HG03558 (cell line): ENCODE results near the gene CCR3.

Source experiments
- ATAC-seq: cut with Tn5 transposase; IDR thresholded peaks from one replicate; pipeline ENCODE4 v1.9.1; 2021; ENCODE audit warnings: moderate number of reproducible peaks; ENCODE audit not compliant: unreplicated experiment; ENCODE audit errors: extremely low read depth

The CCR3 gene

DNA sequence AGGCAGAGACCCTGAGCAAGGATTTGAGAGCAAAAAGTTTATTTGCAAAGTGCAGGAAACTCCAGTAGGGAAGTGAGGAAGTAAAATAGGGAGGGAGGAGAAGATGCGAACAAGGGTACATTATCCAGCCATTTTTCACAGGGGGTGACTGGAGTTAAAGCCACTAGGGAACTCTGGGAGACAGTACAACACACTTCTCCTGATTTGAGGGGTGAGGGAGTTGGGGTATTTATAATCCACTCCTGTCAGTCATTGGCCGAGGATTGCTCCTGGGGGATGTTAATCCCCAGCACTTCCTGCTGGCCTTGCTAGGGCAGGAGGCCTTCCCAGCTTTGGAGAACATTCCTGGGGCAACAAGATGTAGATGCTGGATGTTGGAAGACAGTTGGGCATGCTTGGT, 28.2 kb downstream of the CCR3 start:
- no peak for ATAC-seq

DNA sequence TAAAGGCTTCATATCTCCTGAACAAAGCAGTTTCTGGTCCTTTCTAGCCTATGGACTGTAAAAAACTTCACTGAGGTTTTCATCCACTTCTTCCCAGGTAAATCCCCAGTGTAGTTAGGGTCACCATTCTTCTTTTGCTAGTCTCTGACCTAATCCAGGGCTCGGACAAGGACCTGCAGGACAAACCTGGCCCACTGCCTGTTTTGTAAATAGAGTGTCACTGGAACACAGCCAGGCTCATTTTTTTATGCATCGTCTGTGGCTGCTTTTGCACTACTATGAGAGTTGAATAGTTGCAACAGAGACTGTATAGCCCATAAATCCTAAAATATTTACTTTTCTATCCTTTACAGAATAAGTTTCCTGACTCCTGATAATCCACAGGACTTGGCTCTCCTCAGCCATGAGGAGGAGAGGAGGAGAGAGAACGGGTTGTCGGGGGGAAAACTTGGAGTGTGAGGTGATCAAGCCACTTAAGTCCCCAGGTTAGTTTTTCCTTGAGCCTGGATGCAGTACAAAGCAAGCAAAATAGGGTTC, 29.0 kb downstream of the CCR3 start:
- no peak for ATAC-seq

DNA sequence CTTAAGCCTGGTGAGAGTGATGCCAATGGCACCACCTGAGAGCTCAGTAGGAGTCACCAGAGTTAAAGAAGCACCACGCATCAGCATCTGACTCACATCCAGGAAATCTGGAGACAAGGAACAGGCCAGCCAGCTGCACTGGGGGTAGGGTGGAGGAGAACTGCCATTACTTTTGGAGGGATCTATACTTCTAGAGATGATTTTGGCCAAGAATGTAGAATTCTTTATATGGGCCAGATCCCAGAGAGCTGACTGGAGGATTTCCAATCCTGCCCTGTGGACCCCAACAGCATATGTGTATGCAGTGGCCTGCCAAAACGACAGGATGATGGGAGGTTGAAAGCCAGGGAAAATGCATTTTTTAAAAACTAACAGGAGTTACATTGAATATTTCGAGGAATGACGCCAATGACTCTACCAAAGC, 29.8 kb downstream of the CCR3 start:
- no peak for ATAC-seq

DNA sequence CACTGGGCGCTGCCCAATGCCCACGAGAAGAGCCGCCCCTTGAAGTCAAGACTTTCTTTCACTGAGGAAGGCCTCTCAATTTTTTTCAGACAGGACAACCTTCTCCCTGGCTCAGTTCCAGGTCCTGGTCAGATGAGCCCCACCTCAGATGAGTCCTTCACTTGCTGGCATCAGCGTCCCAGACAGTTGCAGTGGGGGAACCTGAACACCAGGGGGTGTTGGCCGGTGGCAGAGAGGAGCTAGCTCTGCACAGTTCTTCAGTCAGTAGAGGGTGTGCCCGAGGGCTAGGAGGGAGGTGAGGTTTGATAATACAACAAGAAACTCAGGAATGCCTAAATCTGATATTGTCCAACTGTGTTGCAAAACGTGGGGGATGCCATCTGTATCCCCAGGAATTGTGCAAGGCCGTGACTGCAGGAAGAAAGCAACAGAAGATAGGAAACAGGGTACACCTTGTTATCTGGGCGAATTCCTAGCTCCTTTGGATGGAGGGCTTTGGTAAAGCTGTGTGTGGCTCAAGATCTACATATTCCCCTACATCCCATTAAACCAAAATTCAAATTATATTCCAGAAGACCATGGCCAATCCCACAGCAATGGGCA, 34.3 kb downstream of the CCR3 start:
- no peak for ATAC-seq

DNA sequence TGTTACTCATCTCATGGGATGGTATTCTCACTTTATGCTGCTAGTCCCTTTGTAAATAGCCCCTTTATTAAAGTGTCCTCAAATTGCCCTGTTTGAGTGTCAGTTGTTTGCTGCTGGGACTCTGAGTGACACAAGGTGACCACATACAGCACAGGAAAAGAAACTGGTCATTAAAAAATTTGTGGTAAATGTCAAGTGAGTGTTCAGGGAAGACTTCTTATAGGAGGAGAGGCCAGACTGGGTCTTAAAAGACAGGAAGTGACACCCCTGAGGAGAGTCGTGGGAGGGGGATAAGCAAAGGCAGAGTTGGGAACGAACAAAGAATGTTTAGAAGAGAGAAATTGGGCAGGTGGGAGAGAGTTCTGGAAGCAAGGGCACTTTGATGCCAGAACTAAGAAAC, 35.2 kb downstream of the CCR3 start:
- no peak for ATAC-seq

DNA sequence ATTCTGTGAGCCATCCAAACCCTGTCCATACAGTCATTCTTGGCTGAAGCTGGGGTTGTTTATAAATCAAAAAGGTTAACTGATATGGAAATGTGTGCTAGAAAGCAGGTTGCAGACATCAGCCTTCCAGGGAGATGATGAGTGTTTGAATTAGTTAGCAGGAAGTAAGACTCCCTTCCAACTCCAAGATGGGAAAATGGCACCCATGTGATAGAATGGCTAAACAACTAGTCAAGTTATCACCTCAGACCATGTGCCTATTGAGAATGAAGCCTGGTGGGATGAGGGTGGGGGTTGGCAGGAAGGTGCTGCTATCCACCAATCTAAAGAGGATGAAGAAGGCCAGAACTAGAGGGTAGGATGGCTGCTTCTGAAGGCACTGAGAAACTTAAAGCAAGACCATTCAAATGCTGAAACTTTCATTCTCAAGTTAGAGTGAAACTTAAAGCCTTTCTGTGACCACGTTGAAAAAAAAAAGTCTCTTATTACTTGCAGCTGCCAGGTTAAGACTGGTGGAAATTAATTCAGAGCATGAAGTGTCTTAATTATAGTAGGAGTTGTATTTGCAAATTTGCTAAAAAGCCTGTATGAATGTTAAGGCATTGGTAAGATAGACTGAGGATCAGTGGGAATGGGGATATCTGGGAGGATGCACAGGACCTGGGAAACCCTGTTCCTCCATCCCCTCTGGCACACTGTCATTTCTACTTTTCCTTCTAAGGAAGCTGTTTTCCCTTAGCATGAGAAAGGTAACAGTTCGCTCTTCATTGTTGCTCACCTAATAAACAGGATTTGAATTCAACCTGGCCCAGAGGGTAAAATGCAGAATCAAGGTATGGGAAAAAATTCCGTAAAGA, 36.8 kb downstream of the CCR3 start:
- ATAC-seq, result no peak

DNA sequence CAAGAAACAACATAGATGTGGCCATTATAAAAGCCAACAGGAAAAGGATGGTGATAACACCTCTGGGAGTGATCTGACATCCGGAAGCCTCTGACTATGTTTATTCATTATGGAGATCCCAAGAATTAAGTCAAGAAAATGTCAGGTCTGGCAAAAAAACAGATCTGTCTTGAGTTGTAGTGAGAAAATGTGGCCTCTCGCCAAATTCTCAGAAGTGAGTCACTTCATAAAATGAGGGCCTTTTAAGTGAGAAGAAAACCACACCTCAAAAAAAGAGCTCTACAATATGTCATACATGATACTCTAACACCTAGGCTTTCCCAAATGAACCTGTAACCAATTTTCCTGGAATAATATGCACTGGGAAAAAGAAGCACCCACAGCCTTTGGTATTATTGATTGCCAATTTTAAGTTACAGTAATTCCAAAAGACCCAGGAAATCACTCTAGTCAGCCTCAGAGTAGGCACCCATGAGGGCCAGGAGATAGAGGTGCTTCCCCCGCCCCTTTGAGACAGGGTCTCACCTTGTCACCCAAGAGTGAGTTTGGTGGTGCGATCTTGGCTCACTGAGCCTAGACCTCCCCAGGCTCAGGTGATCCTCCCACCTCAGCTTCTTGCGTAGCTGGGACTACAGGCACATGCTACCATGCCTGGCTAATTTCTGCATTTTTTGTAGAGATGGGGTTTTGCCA, 38.0 kb downstream of the CCR3 start:
- no peak for ATAC-seq

DNA sequence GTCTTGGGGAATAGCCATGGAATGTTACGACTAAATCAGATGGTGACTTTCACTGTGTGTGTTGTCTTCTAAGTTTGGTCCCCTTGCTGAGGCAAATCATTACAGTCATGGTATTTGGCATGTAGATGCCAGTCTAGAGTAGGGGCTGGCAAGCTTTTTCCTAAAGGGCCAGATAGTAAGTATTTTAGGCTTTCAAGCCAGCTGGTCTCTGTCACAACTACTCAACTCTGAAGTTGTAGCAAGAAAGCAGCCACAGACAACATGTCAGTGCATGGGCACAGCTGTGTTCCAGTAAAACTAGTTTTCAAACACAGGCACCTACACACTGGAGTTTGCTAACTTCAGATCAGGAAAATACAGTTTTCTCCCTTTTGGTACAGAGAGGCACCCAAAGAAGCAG, 39.3 kb downstream of the CCR3 start:
- ATAC-seq, result no peak

DNA sequence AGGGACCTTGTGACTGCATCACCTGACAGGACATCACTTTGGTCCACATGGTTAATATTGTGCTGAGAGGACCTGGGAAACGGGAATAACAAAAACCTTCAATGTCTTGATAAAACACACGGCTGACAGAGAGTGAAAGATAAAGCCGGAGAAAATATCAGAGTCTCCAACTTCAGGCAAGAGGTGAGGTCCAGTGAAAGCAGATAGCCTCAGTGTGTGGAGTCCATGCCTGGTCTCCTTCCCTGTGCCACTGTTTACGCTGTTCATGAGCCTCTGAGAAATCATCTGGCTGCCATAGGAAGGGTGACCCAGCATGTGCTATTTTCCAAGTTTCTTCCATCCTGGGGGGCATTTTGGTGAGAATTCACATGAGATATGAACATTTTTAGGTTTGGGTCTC, 39.8 kb downstream of the CCR3 start:
- ATAC-seq, result no peak

DNA sequence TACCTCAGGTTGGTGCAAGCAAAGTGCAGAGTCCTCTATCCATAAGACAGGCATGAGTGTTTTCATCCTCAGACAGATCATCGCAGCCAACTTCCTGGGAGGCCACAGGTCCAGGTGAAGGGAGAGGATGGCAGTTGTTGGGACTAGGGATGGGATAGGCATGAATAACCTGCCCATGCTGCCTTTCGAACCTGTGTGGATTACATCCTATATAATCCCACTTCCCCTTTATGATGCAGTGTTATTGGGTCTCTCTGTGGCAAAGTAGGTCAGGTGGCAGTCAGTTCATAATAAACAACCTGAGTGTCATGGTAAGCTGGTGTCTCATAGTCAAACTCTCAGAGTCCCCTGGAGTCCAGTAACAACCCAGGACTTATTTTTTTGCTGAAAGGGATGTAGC, 40.4 kb downstream of the CCR3 start:
- no peak for ATAC-seq

DNA sequence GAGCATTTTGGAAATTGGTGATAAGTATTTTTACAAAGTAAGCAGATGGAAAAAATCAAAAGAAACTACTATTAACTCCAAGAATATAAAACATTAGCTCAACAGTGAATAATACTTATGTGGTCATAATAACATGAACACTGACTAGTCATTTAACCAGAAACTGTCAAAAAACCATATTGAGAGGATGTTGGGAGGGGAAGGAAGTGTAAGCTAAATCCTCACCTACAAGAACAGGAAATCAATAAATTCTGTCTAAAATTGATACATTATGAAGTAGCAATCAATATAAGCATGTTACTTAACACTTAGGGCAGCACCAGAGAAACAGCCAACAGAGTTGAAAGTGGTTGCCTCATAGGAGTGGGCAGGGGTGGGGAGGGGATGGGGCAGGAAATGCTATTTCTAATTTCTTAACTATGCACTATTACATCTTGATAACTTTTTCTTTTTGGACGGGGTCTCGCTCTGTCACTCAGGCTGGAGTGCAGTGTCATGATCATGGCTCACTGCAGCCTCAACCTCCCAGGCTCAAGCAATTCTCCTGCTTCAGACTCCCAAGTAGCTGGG, 41.7 kb downstream of the CCR3 start:
- no peak for ATAC-seq

DNA sequence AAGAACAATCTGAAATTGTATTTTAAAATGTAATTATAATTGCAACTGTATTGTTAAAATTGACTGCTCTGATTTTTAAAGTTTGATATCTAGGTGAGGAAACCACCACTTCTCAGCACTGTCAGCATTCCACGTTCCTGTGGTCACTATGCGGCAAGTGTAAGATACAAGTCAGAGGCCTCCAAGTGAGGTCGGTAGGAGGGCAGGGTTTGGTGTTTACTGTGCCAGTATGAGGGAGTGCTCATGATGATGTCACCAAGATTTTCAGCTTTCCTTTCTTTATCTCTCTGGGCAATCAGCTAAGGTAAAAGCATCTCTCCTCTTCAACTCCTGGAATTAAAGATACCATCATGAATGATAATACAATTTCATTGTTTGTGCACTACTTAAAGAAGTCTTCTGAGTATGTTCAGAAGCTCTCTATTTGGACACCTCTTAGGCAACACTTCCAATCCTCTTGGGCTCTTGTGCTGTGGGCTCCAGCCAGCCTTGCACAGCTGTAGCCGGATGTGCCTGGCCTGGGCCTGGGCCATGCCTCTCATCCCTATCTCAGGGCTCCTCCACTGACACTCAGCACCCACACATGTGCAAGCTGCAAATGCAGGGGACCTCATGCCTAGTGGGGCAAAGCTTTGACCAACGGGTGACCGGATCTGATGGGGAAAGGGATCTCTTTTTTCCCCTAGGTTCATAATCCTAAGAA, 42.9 kb downstream of the CCR3 start:
- ATAC-seq, result no peak

DNA sequence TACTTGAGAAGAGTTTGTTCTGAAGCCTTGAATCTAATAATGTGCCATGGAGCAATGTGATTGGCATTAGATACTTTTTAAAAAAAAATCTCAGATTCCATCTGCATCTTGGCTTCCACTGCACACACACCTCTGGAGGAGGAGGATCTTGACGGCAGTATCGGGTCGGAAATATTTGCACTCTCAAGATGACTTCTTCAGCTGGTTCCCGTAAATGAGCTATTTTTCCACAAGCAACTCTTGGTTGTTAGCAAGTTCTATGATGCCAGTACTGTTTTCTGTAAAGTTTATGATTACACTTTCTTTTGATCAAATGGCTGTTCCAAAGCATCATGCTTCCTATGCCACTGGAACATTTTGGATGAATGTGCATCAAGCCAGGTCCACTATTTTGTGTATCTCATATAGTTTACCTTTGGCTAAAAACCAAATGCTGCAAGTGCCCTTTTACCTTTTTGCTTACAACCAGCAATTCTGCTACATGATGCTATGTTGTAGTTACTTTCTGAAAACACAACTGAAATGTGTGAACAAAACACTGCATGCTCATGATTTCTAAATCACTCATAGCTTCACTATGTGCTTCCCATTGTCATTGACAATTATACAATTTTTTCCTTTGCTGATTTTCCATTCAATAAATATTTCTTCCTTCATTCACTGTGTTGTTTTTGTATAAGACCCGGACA, 43.8 kb downstream of the CCR3 start:
- ATAC-seq, result no peak

DNA sequence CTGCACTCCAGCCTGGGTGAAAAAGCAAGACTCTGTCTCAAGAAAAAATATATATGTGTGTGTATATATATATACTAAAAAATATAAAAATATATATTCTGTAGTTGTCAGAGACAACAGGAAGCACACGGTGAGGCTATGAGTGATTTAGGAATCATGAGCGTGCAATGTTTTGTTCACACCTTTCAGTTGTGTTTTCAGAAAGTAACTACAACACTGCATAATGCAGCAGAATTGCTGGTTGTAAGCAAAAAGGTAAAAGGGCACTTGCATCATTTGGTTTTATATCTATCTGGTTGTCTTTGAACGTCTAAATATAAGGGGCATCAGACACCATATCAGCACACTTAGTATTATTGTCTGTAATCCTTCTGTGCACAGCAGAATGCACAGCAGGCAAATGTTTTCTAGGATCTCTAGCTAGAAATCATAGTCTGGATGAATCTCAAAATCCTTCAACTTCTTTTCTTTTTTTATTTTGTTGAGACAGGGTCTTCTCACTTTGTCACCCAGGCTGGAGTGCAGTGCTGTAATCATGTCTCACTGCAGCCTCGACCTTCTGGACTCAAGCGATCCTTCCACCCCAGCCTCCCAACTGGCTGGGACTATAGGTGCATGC, 44.8 kb downstream of the CCR3 start:
- ATAC-seq, result no peak

DNA sequence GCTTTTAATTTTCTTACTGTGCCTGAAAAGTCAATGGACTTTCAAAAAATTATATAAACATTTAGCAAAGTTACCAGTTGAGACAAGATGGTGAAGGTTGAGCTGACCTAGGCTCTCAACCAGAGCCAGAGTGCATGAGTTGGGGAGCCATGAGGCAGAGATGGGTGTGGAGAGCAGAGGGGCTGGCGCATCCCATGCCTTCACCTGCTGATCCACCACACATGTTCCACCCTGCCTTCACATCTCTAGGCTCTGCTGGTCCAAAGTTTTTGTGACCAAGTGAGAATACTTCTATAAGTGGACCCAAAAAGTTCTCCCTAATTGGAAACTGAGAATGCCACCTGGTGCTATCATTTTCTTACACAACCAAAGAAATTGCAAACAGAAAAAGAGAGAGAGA, 47.3 kb downstream of the CCR3 start:
- ATAC-seq, result no peak

DNA sequence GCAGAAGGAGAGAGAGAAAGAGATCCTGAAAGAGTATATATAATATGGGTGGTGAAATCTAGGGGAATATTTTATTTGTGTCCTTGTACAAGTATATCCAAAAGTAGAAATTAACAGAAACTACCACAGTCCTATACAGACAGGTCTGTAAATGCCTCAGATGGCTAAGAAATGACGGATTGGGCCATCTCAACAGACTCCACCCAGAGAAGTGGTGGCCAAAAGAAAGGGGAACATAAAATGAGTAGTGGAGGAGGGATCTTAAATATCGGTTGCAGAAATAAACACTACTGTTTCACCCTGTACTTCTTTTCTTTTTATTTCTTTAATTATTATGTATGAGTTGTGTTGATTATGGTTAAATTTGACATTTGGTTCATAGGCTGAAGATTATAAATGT, 47.7 kb downstream of the CCR3 start:
- ATAC-seq, result no peak

DNA sequence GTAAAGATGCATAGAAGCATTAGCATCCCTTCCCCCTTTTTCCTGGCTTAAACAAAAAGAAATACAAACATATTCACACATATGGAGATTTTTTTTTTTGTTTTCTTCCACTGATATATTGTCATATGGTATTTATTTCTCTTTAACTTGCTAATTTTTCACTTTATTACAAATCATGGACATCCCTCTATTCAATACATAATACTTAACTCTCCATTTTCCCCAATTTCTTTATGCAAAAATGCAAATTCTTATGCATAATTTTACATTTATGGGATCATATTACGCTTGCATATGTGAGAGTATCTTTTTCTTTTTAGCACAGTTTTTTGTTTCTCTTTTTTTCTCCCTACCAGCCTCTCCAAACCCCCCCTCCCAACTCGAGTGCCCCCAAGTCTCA, 48.8 kb downstream of the CCR3 start:
- ATAC-seq, result no peak

DNA sequence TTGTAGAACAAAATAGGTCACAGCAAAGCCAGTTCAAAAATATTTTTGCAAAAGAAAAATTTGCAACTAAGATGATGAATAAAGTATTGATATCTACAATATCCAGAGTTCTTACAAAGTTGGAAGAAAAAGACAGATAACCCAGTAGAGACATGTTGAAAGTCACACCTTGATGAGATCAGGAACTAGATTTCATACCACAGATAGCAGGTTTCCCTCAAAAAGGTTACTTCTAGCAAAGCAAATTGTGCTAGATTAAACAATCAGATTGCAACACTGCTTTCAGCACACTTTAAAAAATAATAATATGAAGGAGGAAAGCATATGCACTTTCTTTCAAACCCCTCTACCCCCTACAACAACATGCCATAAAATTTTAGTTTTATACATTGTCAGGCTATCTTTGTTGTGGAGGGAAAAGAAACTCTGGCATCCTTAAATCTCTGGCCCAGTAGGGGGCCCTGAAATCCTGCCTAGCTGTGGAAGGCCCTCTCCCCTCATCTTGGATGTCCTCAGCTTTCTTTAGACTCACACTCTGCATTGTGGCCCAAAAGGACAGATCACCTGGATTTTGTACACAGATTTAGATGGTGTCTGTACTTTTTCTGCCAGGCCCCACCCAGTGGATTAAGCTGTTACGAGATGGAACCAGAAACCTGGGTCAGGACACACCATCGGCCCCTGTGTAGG, 50.9 kb downstream of the CCR3 start:
- no peak for ATAC-seq
